PC-9 (cell line): Measurements from ENCODE around the gene RFX8. TPM values are rescaled to one million over a fixed set of nuclear protein-coding genes. Genes with fewer than 3 reads are reported as not detected.

Experiments
- BruUV-seq: library from RNA; stranded (reverse); fragments of 400-500 nt; replicated peaks from 2 replicates; lab custom pipeline; 2021; lab: Mats Ljungman, UMichigan
- CTCF ChIA-PET: fragments of 300-600 bp; sonication (Branson Sonifier 250); formaldehyde crosslinking; loops from one replicate; lab custom pipeline; 2022; ENCODE audit warnings: antibody characterized with exemption; lab: Charles Lee
- POLR2A ChIA-PET: fragments of 300-600 bp; sonication (Branson Sonifier 250); formaldehyde crosslinking; loops from one replicate; lab custom pipeline; 2022; ENCODE audit warnings: antibody characterized with exemption; ENCODE audit not compliant: unreplicated experiment; lab: Charles Lee
- DNase-seq, 2 experiments: peaks; one replicate each; pipeline versions ENCODE4 v3.0.0 to v3.0.0-alpha.2; 2015 to 2022; ENCODE audit warnings: mixed read lengths in 1 of 2
- H2AFZ ChIP-seq: fragments of 200-600 bp; sonication (generic); 2 replicates; pipeline ENCODE4 v1.8.1; 2017; ENCODE audit warnings: antibody characterized with exemption
- H3F3A ChIP-seq: fragments of 200-600 bp; sonication (generic); 2 replicates; pipeline ENCODE4 v1.8.1; 2017; ENCODE audit warnings: antibody characterized with exemption, mild to moderate bottlenecking, low read depth; ENCODE audit not compliant: insufficient read depth
- H3K27ac ChIP-seq: fragments of 200-600 bp; sonication (generic); 2 replicates; pipeline ENCODE4 v1.6.1; 2016; ENCODE audit warnings: mixed run types
- H3K27me3 ChIP-seq: fragments of 200-600 bp; sonication (generic); 2 replicates; pipeline ENCODE4 v1.6.1; 2016; ENCODE audit warnings: low read depth, mixed run types; ENCODE audit not compliant: insufficient read depth
- H3K36me3 ChIP-seq: fragments of 200-600 bp; sonication (generic); 2 replicates; pipeline ENCODE4 v1.6.1; 2016; ENCODE audit warnings: low read depth, mixed run types
- H3K4me1 ChIP-seq: fragments of 200-600 bp; sonication (generic); replicated peaks from 2 replicates; pipeline ENCODE4 v1.6.1; 2016; ENCODE audit warnings: mixed run types; ENCODE audit not compliant: insufficient read depth
- H3K4me2 ChIP-seq: fragments of 200-600 bp; sonication (generic); 2 replicates; pipeline ENCODE4 v1.6.1; 2017; ENCODE audit warnings: mixed run types
- H3K4me3 ChIP-seq: fragments of 200-600 bp; sonication (generic); 2 replicates; pipeline ENCODE4 v1.6.1; 2016; ENCODE audit warnings: mixed run types
- H3K79me2 ChIP-seq: fragments of 200-600 bp; sonication (generic); 2 replicates; pipeline ENCODE4 v1.6.1; 2017; ENCODE audit warnings: low read depth, mixed run types
- H3K9me2 ChIP-seq: fragments of 200-600 bp; sonication (generic); 2 replicates; pipeline ENCODE4 v1.8.1; 2017; ENCODE audit warnings: mild to moderate bottlenecking; ENCODE audit not compliant: insufficient read depth
- H3K9me3 ChIP-seq: fragments of 200-600 bp; sonication (generic); 2 replicates; pipeline ENCODE4 v1.8.1; 2016; ENCODE audit warnings: low read depth; ENCODE audit not compliant: insufficient read depth
- H4K20me1 ChIP-seq: fragments of 200-600 bp; sonication (generic); 2 replicates; pipeline ENCODE4 v1.8.1; 2017; ENCODE audit not compliant: insufficient read depth
- EZH2 ChIP-seq: fragments of 200-600 bp; sonication (generic); IDR thresholded peaks from 2 replicates; pipeline ENCODE4 v1.8.0; 2017; ENCODE audit warnings: antibody characterized with exemption, low read depth
- intact Hi-C: fragments of 100-400 bp; cut with micrococcal nuclease; formaldehyde crosslinking; loops from one replicate; pipeline ENCODE4 v1.10.0; 2022; ENCODE audit not compliant: unreplicated experiment
- total RNA-seq: library from RNA; stranded (reverse); gene quantifications from 2 replicates; pipeline ENCODE4 v1.2.3, GENCODE V29; 2021
- TF ChIP-seq, protein P1 (sequence below): fragments of 200-600 bp; sonication (generic); conservative IDR thresholded peaks from 2 replicates; pipeline ENCODE4 v1.6.1; 2017; ENCODE audit warnings: mixed run types, antibody characterized with exemption, mild to moderate bottlenecking, moderate library complexity

RFX8 gene
- total RNA-seq, 1 experiment from 2014 or later, result not detected

DNA sequence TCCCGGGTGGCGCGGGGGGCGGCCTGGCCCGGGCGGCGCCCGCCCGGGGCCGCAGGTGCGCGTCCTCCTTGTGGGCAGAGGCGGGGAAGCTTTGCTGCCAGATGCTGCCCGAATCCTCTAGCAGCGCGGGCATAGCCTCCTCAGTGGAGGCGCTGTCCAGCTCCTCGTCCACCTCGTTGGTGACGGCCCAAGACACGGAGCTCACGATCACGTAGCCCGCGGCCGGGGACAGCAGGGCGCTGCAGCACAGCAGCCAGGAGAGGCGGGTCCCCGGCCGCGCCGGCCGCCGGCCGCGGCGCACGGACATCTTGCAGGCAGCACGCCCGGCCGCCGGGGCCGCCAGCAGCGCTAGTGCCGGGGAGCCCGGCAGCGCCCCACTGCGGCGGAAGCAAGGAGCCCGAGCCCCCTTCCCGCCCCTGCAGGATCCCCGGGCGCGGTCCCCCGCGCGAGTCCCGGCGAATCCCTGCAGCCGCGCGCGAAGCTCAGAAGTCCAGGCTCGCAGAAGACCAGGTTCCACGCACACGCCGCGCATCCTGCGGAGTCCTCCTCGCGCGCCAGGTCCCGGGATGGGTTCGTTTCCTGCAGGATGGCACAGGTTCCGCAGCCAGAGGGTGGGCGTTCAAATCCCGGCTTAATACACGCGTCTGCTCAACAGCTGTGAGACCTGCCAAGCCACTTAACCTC, 87.6 kb downstream of the RFX8 start, which contains the start of gene CREG2:
Gene CREG2 (minus strand): TSS at position 353 of the 684 bp plus-strand sequence. CDS start 46 bp downstream, at position 307.
- Histone ChIP-seq H3K4me2 (peak within 1 kb of the TSS; percentile 81), H4K20me1 (no peaks in the 10 kb centered on the region), H2AFZ (peak within 1 kb of the TSS; percentile 89), H3K79me2 (peaks cover 6% of the 10 kb centered on the region; the same call in 1 of the 2 replicates), H3K4me1 (peaks cover 26% of the 10 kb centered on the region), H3K27ac (peak within 1 kb of the TSS; percentile 80), H3K27me3 (no peaks in the 10 kb centered on the region), H3K9me3 (no peaks in the 10 kb centered on the region), H3K36me3 (peaks cover 4% of the 10 kb centered on the region; the same call in 1 of the 2 replicates), H3K4me3 (peak within 1 kb of the TSS; percentile 84), H3K9me2 (no peaks in the 10 kb centered on the region), H3F3A (peaks cover 10% of the 10 kb centered on the region; the same call in 1 of the 2 replicates)
- intact Hi-C loops, result loop anchor here (1.0 to 5.0 kb wide), 3 partner anchors 45 to 311 kb away; partner anchors contain the start of gene RNF149
- no peak for TF ChIP-seq EZH2
- TF ChIP-seq, protein P1, sequence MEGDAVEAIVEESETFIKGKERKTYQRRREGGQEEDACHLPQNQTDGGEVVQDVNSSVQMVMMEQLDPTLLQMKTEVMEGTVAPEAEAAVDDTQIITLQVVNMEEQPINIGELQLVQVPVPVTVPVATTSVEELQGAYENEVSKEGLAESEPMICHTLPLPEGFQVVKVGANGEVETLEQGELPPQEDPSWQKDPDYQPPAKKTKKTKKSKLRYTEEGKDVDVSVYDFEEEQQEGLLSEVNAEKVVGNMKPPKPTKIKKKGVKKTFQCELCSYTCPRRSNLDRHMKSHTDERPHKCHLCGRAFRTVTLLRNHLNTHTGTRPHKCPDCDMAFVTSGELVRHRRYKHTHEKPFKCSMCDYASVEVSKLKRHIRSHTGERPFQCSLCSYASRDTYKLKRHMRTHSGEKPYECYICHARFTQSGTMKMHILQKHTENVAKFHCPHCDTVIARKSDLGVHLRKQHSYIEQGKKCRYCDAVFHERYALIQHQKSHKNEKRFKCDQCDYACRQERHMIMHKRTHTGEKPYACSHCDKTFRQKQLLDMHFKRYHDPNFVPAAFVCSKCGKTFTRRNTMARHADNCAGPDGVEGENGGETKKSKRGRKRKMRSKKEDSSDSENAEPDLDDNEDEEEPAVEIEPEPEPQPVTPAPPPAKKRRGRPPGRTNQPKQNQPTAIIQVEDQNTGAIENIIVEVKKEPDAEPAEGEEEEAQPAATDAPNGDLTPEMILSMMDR, result peak; percentile 69
- DNase-seq, result peak; percentile 47 to 75
- ChIA-PET POLR2A (interaction anchor here (0.5 to 0.9 kb wide), 3 partner anchors 24 to 49 kb away, joined by 3 to 5 read pairs (median 3); no protein-coding TSS in a partner anchor), CTCF (interaction anchor here (0.5 to 1.2 kb wide), 7 partner anchors 9 to 458 kb away, joined by 3 to 13 read pairs (median 6); no protein-coding TSS in a partner anchor)
- BruUV-seq, result no TSS peak

DNA sequence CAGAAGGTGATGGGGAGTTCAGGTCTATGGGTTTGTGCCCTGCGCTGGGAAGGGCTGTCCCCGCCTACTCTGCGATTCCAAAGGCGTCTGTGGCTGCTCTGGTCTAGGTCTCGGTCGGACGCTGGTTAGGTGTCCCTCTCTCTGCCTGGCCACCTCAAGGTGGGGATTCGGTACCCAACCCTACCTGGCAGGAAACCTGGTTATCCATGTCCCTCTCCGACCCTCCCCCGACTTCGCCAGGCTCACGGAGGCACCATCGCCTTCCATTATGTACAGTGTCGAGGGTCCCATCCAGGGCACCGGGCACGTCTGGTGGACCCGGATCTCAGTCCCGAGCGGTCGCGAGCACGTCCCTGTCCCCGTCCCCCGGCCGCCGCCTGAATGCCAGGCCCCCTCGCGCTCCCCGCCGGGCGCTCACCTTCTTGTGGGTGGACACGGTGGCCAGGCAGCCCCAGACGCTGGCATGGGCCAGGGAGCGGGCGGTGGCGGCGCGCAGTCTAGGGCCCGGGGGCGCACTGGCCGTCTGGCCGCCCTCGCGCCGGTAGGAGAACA, 88.2 kb downstream of the RFX8 start:
- no TSS peak for BruUV-seq
- peaks cover 10% of the 10 kb centered on the region; the same call in 1 of the 2 replicates for H3F3A ChIP-seq
- TF ChIP-seq, protein P1, result no peak
- H3K4me3 ChIP-seq, result peak overlapping the region; percentile 84
- H3K27me3 ChIP-seq, result no peaks in the 10 kb centered on the region
- H3K9me3 ChIP-seq, result no peaks in the 10 kb centered on the region
- peak overlapping the region; percentile 80; the same call in 1 of the 2 replicates for H3K27ac ChIP-seq
- H3K4me1 ChIP-seq, result peaks cover 26% of the 10 kb centered on the region
- H2AFZ ChIP-seq, result peak overlapping the region; percentile 89
- H3K4me2 ChIP-seq, result peak overlapping the region; percentile 81
- ChIA-PET CTCF (interaction anchor here (0.5 to 1.1 kb wide), 5 partner anchors 10 to 459 kb away, joined by 3 to 13 read pairs (median 6); no protein-coding TSS in a partner anchor), POLR2A (interaction anchor here (0.6 to 0.9 kb wide), 3 partner anchors 24 to 119 kb away, joined by 3 to 7 read pairs (median 4); no protein-coding TSS in a partner anchor)
- no peaks in the 10 kb centered on the region for H4K20me1 ChIP-seq
- DNase-seq, result peak in 1 of 2 experiments; percentile 38
- no peaks in the 10 kb centered on the region for H3K9me2 ChIP-seq
- H3K36me3 ChIP-seq, result peaks cover 4% of the 10 kb centered on the region; the same call in 1 of the 2 replicates
- intact Hi-C loops, result loop anchor here (1.0 to 5.0 kb wide), 3 partner anchors 44 to 312 kb away; partner anchors contain the start of gene RNF149
- H3K79me2 ChIP-seq, result peaks cover 6% of the 10 kb centered on the region; the same call in 1 of the 2 replicates

DNA sequence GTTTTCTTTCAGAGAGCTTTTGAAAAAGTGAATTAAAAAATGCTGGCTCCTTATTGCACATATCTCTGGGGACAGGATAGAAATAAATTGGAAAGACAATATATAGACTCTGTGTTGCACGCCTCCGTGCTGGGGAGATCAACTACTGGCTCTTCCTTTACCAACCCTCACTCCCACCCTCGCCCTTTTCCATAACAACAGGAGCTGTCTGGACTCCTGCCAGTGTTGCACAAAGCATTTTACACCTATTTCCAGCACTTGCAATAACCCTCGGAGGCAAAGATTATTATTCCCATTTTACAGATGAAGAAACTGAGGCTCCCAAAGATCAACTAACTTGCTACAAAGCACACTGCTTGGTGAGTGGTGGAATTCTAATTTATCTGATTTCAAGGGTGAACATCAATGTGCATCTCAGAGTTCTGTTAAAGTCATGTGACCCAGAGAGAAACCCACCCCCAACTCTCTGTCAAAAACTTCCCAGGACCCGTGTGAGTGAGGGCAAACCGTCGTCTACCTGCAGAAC, 91.8 kb downstream of the RFX8 start:
- Histone ChIP-seq H3K4me2 (no peak overlapping the region), H4K20me1 (no peaks in the 10 kb centered on the region), H3K4me1 (peaks cover 19% of the 10 kb centered on the region), H3K9me2 (no peaks in the 10 kb centered on the region), H3K27me3 (no peaks in the 10 kb centered on the region), H3K27ac (no peak overlapping the region), H3F3A (peaks cover 3% of the 10 kb centered on the region; the same call in 1 of the 2 replicates), H3K36me3 (peaks cover 4% of the 10 kb centered on the region; the same call in 1 of the 2 replicates), H3K4me3 (no peak overlapping the region), H3K9me3 (no peaks in the 10 kb centered on the region), H2AFZ (no peak overlapping the region), H3K79me2 (peaks cover 6% of the 10 kb centered on the region; the same call in 1 of the 2 replicates)
- BruUV-seq, result no TSS peak
- ChIA-PET POLR2A (no interaction called here), CTCF (no interaction called here)
- no peak for DNase-seq
- intact Hi-C loops, result no loop called here
- no peak for TF ChIP-seq EZH2
- TF ChIP-seq, protein P1, result no peak
